ELR (cell line): Measurements from ENCODE around the gene WNT5B.

Source experiments
- DNase-seq: peaks from one replicate; pipeline ENCODE4 v3.0.0-alpha.2; 2015; ENCODE audit warnings: low read depth

The WNT5B gene

DNA sequence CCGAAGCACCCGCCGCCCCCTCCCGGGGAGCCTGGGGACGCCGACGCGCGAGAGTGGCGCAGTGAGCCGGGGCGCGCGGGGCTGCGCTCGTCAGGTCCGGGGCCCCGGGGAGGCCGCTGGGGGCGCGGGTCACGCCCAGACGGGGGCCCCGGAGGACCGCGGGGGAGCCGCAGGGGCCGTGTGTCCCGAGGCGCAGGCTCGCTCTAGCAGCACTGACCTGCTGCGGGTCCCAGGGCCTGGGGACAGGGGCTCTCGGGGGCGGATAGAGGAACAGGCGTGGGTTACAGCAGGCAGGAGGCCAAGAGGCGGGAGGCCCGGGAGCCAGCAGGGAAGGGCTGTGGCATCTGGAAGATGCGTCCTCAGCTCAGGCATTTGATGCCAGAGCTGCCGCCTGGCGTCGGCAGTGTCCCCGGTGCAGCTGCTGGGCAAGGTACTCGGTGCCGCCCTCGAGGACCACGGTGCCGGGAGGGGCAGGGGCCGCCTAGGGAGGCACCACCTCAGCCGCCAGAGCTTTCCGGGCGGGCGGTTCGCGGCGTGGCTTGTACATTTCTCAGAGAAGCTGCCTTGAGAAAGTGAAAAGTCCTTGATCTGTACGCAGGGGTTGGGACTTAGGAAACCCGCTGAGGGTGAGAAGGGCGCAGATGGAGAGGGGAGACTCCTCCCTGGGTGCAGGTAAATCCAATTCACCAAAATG lies 1.2 kb downstream of the WNT5B start:
- no peak for DNase-seq

DNA sequence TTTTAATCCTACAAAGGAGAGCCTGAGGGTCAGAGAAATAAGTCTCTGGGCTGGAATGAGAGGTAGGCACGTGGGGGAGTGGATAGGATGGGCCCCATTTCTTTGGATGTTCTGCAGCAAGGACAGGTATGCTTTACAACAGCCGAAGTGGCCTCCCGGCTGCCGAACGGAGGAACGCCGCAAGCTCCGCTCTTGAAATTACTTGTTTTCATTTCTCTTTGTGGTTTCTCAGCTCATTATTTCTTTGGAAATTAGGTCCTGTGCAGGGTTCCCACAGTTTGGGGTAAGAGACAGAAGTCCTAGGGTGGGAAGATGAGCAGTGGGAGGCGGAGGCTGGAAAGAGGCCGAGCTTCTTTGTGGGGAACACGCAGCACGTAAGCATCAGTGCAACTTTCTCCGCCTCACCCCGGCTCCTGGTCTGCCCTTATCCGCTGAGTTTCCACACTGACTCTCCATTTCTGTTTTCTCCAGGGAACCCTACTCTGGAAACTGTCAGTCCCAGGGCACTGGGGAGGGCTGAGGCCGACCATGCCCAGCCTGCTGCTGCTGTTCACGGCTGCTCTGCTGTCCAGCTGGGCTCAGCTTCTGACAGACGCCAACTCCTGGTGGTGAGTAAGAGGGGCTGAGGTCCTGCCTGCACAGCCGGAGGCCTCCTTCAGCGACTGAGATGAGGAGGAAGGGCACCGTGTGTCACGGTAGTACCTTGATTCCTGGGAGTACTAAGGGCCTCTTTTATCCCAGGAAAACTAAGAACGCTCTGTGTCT lies 2.0 kb downstream of the WNT5B start:
- peak; percentile 25 for DNase-seq

DNA sequence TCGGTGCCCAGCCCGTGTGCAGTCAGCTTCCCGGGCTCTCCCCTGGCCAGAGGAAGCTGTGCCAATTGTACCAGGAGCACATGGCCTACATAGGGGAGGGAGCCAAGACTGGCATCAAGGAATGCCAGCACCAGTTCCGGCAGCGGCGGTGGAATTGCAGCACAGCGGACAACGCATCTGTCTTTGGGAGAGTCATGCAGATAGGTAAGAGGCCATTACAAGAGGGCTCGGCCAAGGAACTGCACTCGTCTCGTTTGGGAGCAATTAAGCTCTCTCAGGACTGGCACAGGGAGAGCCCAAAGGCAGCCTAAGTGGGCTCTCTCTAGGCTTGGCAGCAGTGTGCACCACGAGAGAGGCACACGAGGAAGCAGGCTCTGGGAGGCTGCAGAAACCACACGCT lies 3.7 kb downstream of the WNT5B start:
- no peak for DNase-seq

DNA sequence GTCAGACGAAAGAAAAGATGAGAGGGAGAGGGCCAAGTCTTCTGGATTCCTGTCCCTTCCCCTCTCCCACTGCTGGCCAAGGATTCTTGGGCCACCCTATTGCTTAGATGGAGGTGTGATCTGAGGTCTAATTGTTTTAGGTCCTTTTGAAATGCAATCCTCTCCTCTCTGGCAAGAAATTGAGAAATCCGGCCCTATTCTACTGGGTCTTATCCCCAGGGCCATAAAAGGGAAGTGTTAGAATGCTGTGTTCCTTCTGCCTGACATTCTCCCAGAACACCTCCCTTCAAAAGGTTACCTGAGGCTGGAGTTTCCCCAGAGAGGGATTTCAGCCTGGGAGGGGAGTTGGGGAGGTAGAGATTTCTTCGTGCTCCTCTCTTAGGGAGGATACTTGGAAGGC lies 4.4 kb downstream of the WNT5B start:
- DNase-seq, result no peak

DNA sequence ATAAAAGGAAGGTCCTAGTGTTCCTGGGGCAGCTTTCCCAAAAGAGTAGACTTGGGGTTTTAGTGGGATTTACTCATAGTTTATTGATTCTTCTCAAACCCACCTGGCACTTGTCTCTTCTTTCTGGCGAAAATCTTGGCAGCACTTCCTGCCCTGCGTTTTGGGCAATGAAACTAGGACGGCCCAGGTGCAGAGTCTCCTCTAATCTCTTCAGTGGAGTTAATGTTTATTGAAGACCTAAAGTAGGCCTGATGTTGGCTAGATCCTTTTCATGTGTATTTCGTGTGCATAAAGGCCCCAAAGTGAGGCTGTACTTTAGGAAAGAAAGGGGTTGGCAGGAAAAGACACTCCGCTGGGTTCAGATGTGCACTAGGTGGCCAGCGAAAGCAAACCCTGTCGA lies 5.1 kb downstream of the WNT5B start:
- DNase-seq, result no peak

GRCh38 chr12:1634590-1635191 lies 5.7 kb downstream of the WNT5B start:
- peak; percentile 75 for DNase-seq

- no peak for DNase-seq
Observed at GRCh38 chr12:1635301-1636095, 6.5 kb downstream of the WNT5B start.

GRCh38 chr12:1638203-1638602 lies 9.2 kb downstream of the WNT5B start:
- no peak for DNase-seq

DNA sequence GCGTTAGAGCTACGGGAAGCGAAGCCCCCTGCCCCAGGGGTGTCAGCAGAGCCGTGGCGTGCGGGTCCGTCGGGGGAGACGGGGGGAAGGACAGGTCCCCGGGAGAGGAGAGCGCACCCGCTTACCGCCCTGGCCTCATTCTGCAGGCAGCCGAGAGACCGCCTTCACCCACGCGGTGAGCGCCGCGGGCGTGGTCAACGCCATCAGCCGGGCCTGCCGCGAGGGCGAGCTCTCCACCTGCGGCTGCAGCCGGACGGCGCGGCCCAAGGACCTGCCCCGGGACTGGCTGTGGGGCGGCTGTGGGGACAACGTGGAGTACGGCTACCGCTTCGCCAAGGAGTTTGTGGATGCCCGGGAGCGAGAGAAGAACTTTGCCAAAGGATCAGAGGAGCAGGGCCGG lies 10.5 kb downstream of the WNT5B start:
- no peak for DNase-seq

- no peak for DNase-seq
Observed at GRCh38 chr12:1640328-1641234, 11.6 kb downstream of the WNT5B start.

DNA sequence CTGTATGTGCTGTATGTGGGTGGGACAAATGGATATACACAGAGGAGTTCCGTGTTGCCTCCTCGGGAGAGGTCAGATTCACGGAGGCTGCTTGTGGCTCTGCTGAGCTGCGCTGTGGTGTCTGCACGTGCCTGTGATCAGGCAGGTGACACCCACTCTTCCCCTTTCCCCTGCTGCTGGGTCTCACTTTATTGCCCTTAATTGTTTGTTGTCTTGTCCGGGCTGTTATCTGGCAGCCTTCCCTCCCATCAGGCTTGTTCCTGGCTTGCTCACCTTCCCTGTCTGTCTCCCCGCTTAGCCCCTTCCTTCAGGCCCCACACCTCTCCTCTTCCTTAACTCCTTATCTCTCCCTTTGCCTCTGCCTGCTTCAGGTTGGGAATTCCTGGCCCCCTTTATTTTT lies 13.5 kb downstream of the WNT5B start:
- no peak for DNase-seq

- no peak for DNase-seq
Observed at GRCh38 chr12:1643043-1643442, 14.0 kb downstream of the WNT5B start.

DNA sequence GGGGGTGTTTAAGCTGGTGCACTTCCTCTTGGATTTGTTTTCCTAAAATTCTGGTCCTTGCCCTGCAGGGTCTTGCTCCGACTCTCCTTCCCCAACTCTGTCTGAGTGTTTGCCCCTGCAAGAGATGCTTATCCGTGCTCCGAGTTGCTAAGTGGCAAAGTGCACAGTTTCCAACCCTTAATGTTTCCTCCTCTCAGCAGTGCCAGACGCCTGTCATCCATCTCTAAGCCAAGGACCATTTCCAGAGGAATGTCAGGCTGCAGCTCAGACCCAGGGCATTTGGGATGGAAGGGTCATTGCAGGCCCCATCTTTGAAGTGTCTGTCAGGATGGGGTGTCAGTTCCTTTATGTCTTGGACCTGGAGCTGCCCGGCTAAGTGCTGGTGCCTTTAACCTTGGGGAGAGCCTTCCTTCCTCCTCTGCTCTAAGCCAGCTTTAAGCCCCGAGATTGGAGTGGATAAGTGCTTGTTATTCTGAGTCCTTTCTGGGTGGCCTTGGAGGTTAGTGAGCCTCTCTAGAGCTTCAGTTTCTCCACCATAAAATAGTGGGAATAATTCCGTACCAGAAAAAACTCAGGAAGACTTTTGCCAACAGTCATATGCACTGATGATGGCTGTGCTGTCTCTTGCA lies 15.0 kb downstream of the WNT5B start:
- DNase-seq, result no peak

GRCh38 chr12:1644534-1645438 lies 15.8 kb downstream of the WNT5B start:
- DNase-seq, result no peak

DNA sequence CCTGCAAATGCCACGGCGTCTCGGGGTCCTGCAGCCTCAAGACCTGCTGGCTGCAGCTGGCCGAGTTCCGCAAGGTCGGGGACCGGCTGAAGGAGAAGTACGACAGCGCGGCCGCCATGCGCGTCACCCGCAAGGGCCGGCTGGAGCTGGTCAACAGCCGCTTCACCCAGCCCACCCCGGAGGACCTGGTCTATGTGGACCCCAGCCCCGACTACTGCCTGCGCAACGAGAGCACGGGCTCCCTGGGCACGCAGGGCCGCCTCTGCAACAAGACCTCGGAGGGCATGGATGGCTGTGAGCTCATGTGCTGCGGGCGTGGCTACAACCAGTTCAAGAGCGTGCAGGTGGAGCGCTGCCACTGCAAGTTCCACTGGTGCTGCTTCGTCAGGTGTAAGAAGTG lies 16.8 kb downstream of the WNT5B start:
- DNase-seq, result no peak

GRCh38 chr12:1646569-1647284 lies 17.7 kb downstream of the WNT5B start:
- DNase-seq, result no peak

DNA sequence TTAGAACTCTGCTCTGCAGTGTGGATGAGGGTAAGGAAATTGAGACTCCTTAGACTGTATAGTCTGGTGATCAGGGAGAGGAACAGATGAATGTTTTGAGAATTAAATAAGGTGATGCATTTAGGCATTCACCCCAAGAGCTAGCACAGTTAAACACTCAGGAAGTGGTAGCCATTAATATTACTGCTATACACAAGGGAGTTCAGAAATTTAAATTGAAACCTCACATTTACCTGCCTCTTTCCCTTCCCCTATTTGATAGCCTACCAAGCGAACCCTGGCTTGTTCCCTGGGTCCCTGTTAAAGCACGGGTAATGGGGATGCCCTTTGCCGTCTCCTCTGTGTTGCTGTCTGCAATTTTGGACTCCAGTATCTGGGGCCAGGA lies 18.2 kb downstream of the WNT5B start:
- DNase-seq, result no peak

DNA sequence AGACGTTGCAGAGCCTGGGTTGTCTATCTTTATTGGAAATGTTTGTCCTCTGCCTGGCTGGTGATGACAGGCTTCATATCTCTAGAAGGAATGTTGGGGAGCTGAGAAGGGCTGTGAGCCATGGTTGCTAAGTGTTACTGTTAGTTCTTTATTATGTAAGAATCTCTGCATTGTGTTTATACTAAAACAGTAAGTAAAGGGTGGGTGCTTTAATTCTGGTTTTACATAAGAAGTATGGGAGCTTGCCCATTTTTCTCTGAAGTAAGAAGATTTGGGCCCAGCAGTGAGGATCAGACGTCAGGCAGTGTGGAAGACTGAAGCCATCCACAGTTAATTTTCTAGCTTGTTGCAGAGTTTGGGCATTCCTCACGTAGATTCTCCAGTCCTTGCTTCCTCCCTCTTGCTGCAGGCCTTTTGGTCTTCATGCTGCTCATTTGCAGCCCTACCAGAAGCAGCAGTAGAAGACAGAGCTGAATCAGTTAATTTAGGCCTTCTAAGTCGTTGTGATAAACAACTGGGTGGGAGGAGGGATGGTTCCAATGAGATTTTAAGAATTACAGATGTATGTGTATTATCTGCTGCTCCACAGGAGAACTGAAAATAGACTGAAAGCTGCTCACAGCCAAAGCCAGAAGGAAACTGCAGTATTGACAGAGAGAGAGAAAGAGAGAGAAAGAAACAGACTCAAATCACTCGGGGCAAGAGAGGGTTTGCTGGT lies 21.4 kb downstream of the WNT5B start:
- DNase-seq, result no peak

DNA sequence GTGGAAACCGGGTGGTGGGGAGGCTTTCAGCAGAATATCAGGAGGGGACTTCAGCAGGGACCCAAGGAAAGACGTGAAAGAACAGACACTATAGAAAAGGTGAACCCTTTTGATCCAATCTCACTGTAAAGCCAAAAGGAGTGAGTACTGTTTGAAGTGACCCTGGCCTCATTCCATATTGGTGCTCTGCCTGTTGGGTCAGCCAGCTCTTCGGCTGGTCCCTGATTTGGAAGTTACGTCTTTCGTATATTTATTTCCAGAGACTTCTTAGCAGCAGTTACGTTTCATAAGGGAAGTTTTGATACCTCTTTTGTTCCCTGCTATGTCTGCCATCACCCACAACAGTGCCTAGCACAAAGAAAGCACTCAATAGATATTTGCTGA lies 21.9 kb downstream of the WNT5B start:
- DNase-seq, result no peak
